A549 treated with ZK216348 at 1 μM for 4 hours (cell line): ENCODE data around the gene BRMS1. TPM values are rescaled to one million over a fixed set of nuclear protein-coding genes. Genes with fewer than 3 reads are reported as not detected.

ENCODE experiments used
- total RNA-seq: library from RNA; stranded (reverse); fragments of 200-300 nt; extraction: Qiagen RNA extraction; gene quantifications from 5 replicates; pipeline ENCODE4 v1.2.3, GENCODE V29; 2022; ENCODE audit warnings: low read depth

BRMS1 gene, protein sequence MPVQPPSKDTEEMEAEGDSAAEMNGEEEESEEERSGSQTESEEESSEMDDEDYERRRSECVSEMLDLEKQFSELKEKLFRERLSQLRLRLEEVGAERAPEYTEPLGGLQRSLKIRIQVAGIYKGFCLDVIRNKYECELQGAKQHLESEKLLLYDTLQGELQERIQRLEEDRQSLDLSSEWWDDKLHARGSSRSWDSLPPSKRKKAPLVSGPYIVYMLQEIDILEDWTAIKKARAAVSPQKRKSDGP
- 68.8 to 102 TPM (median 87.9 TPM) in 5 replicates for total RNA-seq

GRCh38 chr11:66344550-66345315 lies at the start of gene BRMS1:
TSS of gene BRMS1 (minus strand) at chr11:66345104. CDS start at chr11:66342234, 2,870 bp downstream.

DNA sequence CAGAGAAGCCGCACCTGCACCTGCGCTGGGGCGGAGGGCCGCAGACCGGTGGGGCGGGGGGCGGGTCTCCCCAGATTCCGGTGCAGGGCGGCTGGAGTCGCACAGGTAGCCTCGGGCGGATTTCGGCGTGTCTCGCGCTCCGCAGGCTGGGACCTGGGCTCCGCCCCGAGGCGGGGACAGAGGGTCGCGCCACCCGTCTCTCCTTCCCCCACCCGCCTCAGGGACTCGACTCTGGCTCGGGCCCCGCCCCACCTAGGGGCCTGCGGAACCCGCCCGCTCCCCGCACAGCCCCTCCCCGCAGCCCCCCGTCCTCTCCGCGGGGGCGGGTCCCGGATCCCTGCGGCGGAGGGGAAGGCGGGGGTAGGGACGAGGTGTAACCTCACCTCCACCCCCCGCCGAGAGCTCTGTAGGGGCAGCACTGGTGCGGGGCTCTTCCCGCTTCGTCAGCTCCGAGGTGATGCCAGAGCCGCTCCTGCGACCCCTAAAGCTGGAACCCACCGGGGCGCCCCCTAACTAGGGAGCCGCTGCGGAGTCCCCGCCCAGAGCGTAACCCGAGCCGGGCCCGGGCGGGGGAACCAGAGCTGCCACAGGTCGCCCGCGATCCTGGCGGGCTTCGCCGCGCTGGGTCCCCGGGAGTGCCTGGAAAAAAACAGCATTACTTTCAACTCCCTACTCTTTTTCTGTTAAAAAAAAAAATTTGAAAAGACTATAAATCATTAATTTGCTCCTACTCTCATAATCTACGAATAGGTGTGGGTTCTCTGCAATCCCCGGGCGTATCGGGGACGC lies 26.9 kb upstream of the BRMS1 start, which contains the start of gene SLC29A2:
Gene SLC29A2 (minus strand): TSS at position 134 of the 789 bp plus-strand sequence. CDS start 169 bp downstream, outside the sequence.

DNA sequence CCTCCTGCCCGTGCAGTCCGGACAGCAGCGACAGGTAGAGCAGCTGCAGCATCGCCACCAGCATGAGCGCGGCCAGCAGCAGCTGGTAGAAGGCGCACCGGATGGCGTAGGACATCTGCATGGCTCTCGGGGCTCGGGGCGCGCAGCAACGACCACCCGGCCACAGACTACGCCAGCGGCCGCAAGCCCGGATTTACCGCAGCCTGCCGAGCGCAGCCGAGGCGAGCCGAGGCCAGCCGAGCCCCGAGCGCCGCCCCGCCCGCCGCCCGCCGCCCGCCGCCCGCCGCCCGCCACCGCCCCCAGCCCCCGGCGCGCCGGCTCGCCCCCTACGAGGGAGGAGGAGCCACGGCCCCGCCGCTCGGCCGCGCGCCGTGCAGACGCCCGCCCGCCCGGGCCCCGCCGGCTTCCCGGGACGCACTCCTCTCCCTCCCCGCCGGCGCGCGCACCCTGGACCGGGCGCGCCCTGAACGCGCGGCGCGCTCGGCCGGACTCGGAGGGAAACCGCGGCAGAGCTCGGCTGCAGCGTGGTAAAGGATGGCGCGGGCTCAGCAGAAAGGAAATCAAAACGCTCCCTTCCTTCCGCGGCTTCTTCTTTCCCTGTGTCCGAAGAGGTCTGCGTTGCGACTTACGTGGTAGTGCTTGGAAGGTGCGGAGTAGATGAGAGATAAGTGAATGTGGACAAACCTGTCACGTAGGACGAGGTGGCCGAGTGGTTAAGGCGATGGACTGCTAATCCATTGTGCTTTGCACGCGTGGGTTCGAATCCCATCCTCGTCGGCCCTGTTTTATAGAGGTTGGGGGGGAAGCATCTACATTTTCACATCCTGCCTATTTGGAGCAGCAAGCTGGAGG lies 2.7 kb upstream of the BRMS1 start, which contains the start of gene B4GAT1:
Gene B4GAT1 (minus strand): TSS at position 205 of the 852 bp plus-strand sequence. CDS start 84 bp downstream, at position 121.

GRCh38 chr11:66336234-66337102 lies 8.4 kb downstream of the BRMS1 start, which contains the start of gene RIN1:
TSS of gene RIN1 (minus strand) at chr11:66336434. CDS start at chr11:66336402, 32 bp downstream.

GRCh38 chr11:66316849-66317251 lies 28.1 kb downstream of the BRMS1 start, which contains the start of gene CD248:
TSS of gene CD248 (minus strand) at chr11:66317044. CDS start at chr11:66317027, 17 bp downstream.

GRCh38 chr11:66291706-66292542 lies 53.0 kb downstream of the BRMS1 start, which contains the start of gene TMEM151A:
TSS of gene TMEM151A (plus strand) at chr11:66291894. CDS start at chr11:66292014, 120 bp downstream.

GRCh38 chr11:66288671-66289547 lies 56.0 kb downstream of the BRMS1 start, which contains the start of gene YIF1A:
TSS of gene YIF1A (minus strand) at chr11:66289143. CDS start at chr11:66288985, 158 bp downstream.

Other genes with a start within 250 kb of the BRMS1 start
- 29.5 to 52.1 TPM (median 46.6 TPM) in 5 replicates for gene KLC2, start 87.4 kb downstream of the BRMS1 start, total RNA-seq
- gene RAB1B, start 76.5 kb downstream of the BRMS1 start, total RNA-seq: 103 to 154 TPM (median 150 TPM) in 5 replicates
- 0.88 to 2.7 TPM (median 1.7 TPM) in 5 replicates for gene CNIH2, start 66.9 kb downstream of the BRMS1 start, total RNA-seq
- 84.4 to 117 TPM (median 115 TPM) in 5 replicates for gene YIF1A, start 56.0 kb downstream of the BRMS1 start, total RNA-seq
- gene TMEM151A, start 53.2 kb downstream of the BRMS1 start, total RNA-seq: 1.2 to 4.3 TPM (median 3.5 TPM) in 5 replicates
- gene CD248, start 28.1 kb downstream of the BRMS1 start, total RNA-seq: not detected in 5 replicates
- 26.3 to 36.8 TPM (median 35.7 TPM) in 5 replicates for gene RIN1, start 8.7 kb downstream of the BRMS1 start, total RNA-seq
- gene B4GAT1, start 2.5 kb upstream of the BRMS1 start, total RNA-seq: 11.0 to 19.7 TPM (median 18.7 TPM) in 5 replicates
- gene SLC29A2, start 26.7 kb upstream of the BRMS1 start, total RNA-seq: 2.5 to 5.8 TPM (median 5.7 TPM) in 5 replicates
- not detected in 5 replicates for gene NPAS4, start 75.9 kb upstream of the BRMS1 start, total RNA-seq
- gene MRPL11, start 93.7 kb upstream of the BRMS1 start, total RNA-seq: 81.3 to 121 TPM (median 106 TPM) in 5 replicates
- 3.1 to 6.5 TPM (median 5.5 TPM) in 5 replicates for gene PELI3, start 121.8 kb upstream of the BRMS1 start, total RNA-seq
- gene DPP3, start 135.3 kb upstream of the BRMS1 start, total RNA-seq: 49.5 to 57.7 TPM (median 55.3 TPM) in 5 replicates
- 7.7 to 11.6 TPM (median 9.6 TPM) in 5 replicates for gene BBS1, start 165.5 kb upstream of the BRMS1 start, total RNA-seq
- 5.8 to 15.5 TPM (median 14.5 TPM) in 5 replicates for gene ZDHHC24, start 200.9 kb upstream of the BRMS1 start, total RNA-seq
- 0.15 TPM in 1 of 5 replicates, not detected in the others for gene ACTN3, start 201.8 kb upstream of the BRMS1 start, total RNA-seq
- gene CTSF, start 223.5 kb upstream of the BRMS1 start, total RNA-seq: 27.1 to 40.9 TPM (median 32.9 TPM) in 5 replicates
- gene CCDC87, start 248.0 kb upstream of the BRMS1 start, total RNA-seq: 0.55 to 0.85 TPM (median 0.79 TPM) in 5 replicates
- gene CCS, start 248.1 kb upstream of the BRMS1 start, total RNA-seq: 22.1 to 34.1 TPM (median 30.4 TPM) in 5 replicates